IPS DF 4.7 (cell line): ENCODE data around the gene QPRT.
"Not testable (repeated sequence)": the region's sequence is repeated elsewhere in the genome, so short reads cannot be mapped to it uniquely, and the experiment has no call there.

ENCODE experiments used
- DNase-seq: peaks from one replicate; pipeline ENCODE4 v3.0.0-alpha.2; 2013; ENCODE audit warnings: low spot score; ENCODE audit errors: extremely low read depth

QPRT gene

GRCh38 chr16:29717113-29717512 lies 38.1 kb downstream of the QPRT start:
- no peak for DNase-seq

GRCh38 chr16:29719063-29719462 lies 40.1 kb downstream of the QPRT start:
- no peak for DNase-seq

- DNase-seq, result no peak
Observed at GRCh38 chr16:29720703-29721102, 41.7 kb downstream of the QPRT start.

GRCh38 chr16:29721167-29721879 lies 42.3 kb downstream of the QPRT start:
- not testable (repeated sequence) for DNase-seq

- DNase-seq, result no peak
Observed at GRCh38 chr16:29726845-29727377, 47.9 kb downstream of the QPRT start.

GRCh38 chr16:29727452-29727851 lies 48.5 kb downstream of the QPRT start:
- no peak for DNase-seq

- DNase-seq, result no peak
Observed at GRCh38 chr16:29729116-29729521, 50.1 kb downstream of the QPRT start.

GRCh38 chr16:29730649-29731048 lies 51.7 kb downstream of the QPRT start:
- no peak for DNase-seq

- not testable (repeated sequence) for DNase-seq
Observed at GRCh38 chr16:29731768-29732601, 53.0 kb downstream of the QPRT start.

- DNase-seq, result no peak
Observed at GRCh38 chr16:29734786-29735185, 55.8 kb downstream of the QPRT start.

GRCh38 chr16:29736112-29736511 lies 57.1 kb downstream of the QPRT start:
- DNase-seq, result no peak

- DNase-seq, result no peak
Observed at GRCh38 chr16:29736764-29737163, 57.8 kb downstream of the QPRT start.

- no peak for DNase-seq
Observed at GRCh38 chr16:29737713-29738112, 58.7 kb downstream of the QPRT start.

GRCh38 chr16:29738514-29738913 lies 59.5 kb downstream of the QPRT start:
- DNase-seq, result no peak

- not testable (repeated sequence) for DNase-seq
Observed at GRCh38 chr16:29739927-29740629, 61.1 kb downstream of the QPRT start.

- not testable (repeated sequence) for DNase-seq
Observed at GRCh38 chr16:29740630-29741015, 61.6 kb downstream of the QPRT start.

- no peak for DNase-seq
Observed at GRCh38 chr16:29742683-29743275, 63.8 kb downstream of the QPRT start.

GRCh38 chr16:29743475-29743826 lies 64.5 kb downstream of the QPRT start:
- no peak for DNase-seq

- DNase-seq, result no peak
Observed at GRCh38 chr16:29743827-29744531, 65.0 kb downstream of the QPRT start.

- DNase-seq, result no peak
Observed at GRCh38 chr16:29744541-29745101, 65.6 kb downstream of the QPRT start.
